CD8-positive, alpha-beta memory T cell (primary cell): Measurements from ENCODE around the gene ZIC2. TPM values are rescaled to one million over a fixed set of nuclear protein-coding genes. Genes with fewer than 3 reads are reported as not detected.

Experiments
- CTCF ChIA-PET: fragments of 350-600 bp; sonication (Branson Sonifier 250); formaldehyde crosslinking; loops from one replicate; lab custom pipeline; 2021; ENCODE audit warnings: antibody characterized with exemption; lab: Charles Lee
- POLR2A ChIA-PET: fragments of 350-600 bp; sonication (Branson Sonifier 250); formaldehyde crosslinking; loops from one replicate; lab custom pipeline; 2021; ENCODE audit warnings: antibody characterized with exemption; lab: Charles Lee
- DNase-seq, 5 donors: peaks; one replicate each; pipeline versions ENCODE4 v3.0.0 to v3.0.0-alpha.2; 2020 to 2022; ENCODE audit warnings: mixed read lengths in 1 of 5
- H3K27ac ChIP-seq: one replicate; pipeline ENCODE4 v1.7.0; 2013; ENCODE audit warnings: low read depth, mild to moderate bottlenecking, low read length, moderate library complexity
- H3K27me3 ChIP-seq: 2 replicates; pipeline ENCODE4 v1.7.0; 2013; ENCODE audit warnings: low read length, mild to moderate bottlenecking; ENCODE audit not compliant: insufficient read depth, poor library complexity, severe bottlenecking
- H3K36me3 ChIP-seq: 2 replicates; pipeline ENCODE4 v1.7.0; 2013; ENCODE audit warnings: mild to moderate bottlenecking, low read length, moderate library complexity; ENCODE audit not compliant: insufficient read depth
- H3K4me1 ChIP-seq: 2 replicates; pipeline ENCODE4 v1.7.0; 2013; ENCODE audit warnings: mild to moderate bottlenecking, low read length, moderate library complexity; ENCODE audit not compliant: insufficient read depth
- H3K4me3 ChIP-seq: 2 replicates; pipeline ENCODE4 v1.7.0; 2013; ENCODE audit warnings: mild to moderate bottlenecking, low read length
- H3K9me3 ChIP-seq: 2 replicates; pipeline ENCODE4 v1.7.0; 2013; ENCODE audit warnings: mild to moderate bottlenecking, low read length
- H3K27ac Mint-ChIP-seq, 8 donors: one replicate each; pipeline ENCODE4 v1.8.0; 2020 to 2021; ENCODE audit warnings: mixed read lengths in 8 of 8, mild to moderate bottlenecking in 6 of 8, inconsistent platforms in 3 of 8, moderate library complexity in 3 of 8
- H3K27me3 Mint-ChIP-seq, 2 donors: one replicate each; pipeline ENCODE4 v1.8.0; 2020 to 2021; ENCODE audit warnings: mixed read lengths in 2 of 2, mild to moderate bottlenecking in 1 of 2, moderate library complexity in 1 of 2
- H3K36me3 Mint-ChIP-seq, 3 donors: one replicate each; pipeline ENCODE4 v1.8.0; 2020 to 2021; ENCODE audit warnings: mixed read lengths in 3 of 3, inconsistent platforms in 1 of 3, mild to moderate bottlenecking in 1 of 3
- H3K4me1 Mint-ChIP-seq, 3 donors: one replicate each; pipeline ENCODE4 v1.8.0; 2020 to 2021; ENCODE audit warnings: mixed read lengths in 3 of 3, inconsistent platforms in 1 of 3, mild to moderate bottlenecking in 1 of 3
- H3K4me3 Mint-ChIP-seq, 7 donors: one replicate each; pipeline ENCODE4 v1.8.0; 2020 to 2021; ENCODE audit warnings: mixed read lengths in 7 of 7, mild to moderate bottlenecking in 6 of 7, moderate library complexity in 4 of 7, inconsistent platforms in 2 of 7
- H3K9me3 Mint-ChIP-seq, 5 donors: one replicate each; pipeline ENCODE4 v1.8.0; 2020 to 2022; ENCODE audit warnings: mixed read lengths in 5 of 5, mild to moderate bottlenecking in 3 of 5, moderate library complexity in 2 of 5, inconsistent platforms in 1 of 5
- polyA plus RNA-seq: library from polyadenylated mRNA; unstranded; fragments of 300-500 nt; fragmentation: Illumina TruSeq; gene quantifications from one replicate; pipeline ENCODE4 v1.2.3, GENCODE V29; 2021
- total RNA-seq, 2 experiments: library from RNA; stranded (reverse); gene quantifications; one replicate each; pipeline ENCODE4 v1.2.3, GENCODE V29; 2021

Gene ZIC2
- total and polyA plus RNA-seq, 3 experiments from 2014 or later, result not detected

DNA sequence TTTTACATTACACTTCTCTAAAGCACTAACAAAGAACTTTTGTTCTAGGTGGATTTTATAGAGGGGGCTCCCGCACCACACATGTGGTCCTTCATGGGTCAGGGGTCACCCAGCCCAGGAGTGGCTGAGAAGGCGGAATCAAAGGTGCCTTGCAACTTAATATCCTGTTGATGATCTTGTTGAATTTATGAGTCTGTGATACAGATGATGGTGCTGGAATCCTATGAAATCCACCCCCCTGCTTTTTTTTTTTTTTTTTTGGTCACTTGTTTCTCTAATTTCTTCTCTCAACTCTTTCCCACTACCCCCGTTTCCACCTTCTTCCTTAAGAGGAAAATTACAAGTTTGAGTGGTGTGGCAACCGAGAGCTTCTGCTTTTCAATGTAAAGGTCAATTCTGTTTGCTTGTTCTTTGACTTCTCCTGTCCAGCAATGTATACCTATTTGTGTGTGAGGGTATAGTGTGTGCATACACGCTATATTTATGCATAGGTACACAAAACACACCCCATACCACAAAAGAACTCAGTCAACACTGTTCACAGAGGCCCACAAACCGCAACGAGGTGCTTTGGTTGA lies 4.2 kb upstream of the ZIC2 start:
- Mint-ChIP-seq H3K27me3 (peaks cover 71 to 73% of the 10 kb centered on the region in 2 donors), H3K4me1 (peaks cover 5 to 13% (median 6%) of the 10 kb centered on the region in 3 donors), H3K27ac (peak overlapping the region in 2 of 8 donors; percentile 35 to 77), H3K9me3 (peaks cover 13 to 55% (median 43%) of the 10 kb centered on the region in 5 donors), H3K36me3 (peaks cover 0 to 5% (median 0%) of the 10 kb centered on the region in 3 donors), H3K4me3 (peak overlapping the region in 2 of 7 donors; percentile 19 to 65)
- H3K9me3 ChIP-seq, result peaks cover 11% of the 10 kb centered on the region
- H3K27me3 ChIP-seq, result peaks cover 78% of the 10 kb centered on the region
- no peaks in the 10 kb centered on the region for H3K36me3 ChIP-seq
- ChIA-PET CTCF (no interaction called here), POLR2A (interaction anchor here (0.6 kb wide), 1 partner anchor 17 kb away, joined by 6 read pairs; no protein-coding TSS in a partner anchor)
- H3K27ac ChIP-seq, result no peak overlapping the region
- H3K4me3 ChIP-seq, result no peak overlapping the region
- no peak for DNase-seq
- H3K4me1 ChIP-seq, result peaks cover 23% of the 10 kb centered on the region

DNA sequence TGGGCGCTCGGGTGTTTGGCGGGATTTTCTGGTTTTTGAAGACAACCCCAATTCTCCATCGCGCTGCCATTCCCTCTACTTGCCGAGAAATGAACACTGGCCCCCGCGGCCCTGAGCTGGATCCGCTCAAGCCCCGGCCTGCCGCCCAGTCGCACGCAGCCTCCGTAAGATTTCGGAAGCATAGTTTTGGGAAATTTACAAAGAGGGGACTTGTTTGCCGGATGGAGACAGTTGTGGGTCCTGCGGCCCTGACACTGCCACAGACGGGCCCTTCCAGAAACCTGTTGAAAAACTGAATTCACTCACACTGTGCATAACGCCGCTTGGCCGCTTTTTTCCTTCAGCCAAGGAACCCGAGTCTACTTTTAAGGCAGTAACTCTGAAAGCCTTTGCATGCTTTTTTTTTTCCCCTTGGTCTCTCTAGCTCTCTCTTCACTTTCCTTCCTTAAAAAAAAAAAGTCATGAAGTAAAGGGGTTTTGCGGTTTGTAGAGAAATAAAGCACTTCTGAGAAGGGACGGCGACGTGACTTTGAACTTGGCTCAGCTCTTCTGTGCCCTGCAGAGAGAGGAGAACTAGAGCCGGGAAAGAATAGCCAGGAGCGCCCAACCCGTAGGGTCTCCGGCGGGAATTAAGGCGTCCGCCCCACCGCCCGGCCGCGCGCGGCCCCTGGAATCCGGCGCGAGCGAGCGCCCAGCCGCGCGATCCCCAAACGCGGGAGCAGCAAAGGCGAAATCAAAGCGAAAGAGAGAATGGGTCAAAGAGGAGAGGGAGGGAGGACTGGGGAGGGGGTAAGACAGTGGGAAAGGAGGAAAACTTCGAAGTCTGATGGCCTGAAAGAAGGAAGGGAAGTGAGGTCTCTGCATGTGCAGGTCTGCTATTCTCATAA lies 3.4 kb upstream of the ZIC2 start:
- Histone ChIP-seq H3K27me3 (peaks cover 76% of the 10 kb centered on the region), H3K9me3 (peaks cover 4% of the 10 kb centered on the region), H3K36me3 (no peaks in the 10 kb centered on the region), H3K4me3 (no peak overlapping the region), H3K27ac (no peak overlapping the region), H3K4me1 (peaks cover 27% of the 10 kb centered on the region)
- ChIA-PET POLR2A (interaction anchor here (0.6 to 0.7 kb wide), 2 partner anchors 18 to 233 kb away, joined by 3 to 6 read pairs; no protein-coding TSS in a partner anchor), CTCF (no interaction called here)
- Mint-ChIP-seq H3K27ac (peak overlapping the region in 2 of 8 donors; percentile 63 to 77), H3K4me1 (peaks cover 6 to 19% (median 9%) of the 10 kb centered on the region in 3 donors), H3K9me3 (peaks cover 7 to 55% (median 44%) of the 10 kb centered on the region in 5 donors), H3K27me3 (peaks cover 70 to 73% of the 10 kb centered on the region in 2 donors), H3K36me3 (peaks cover 0 to 5% (median 0%) of the 10 kb centered on the region in 3 donors), H3K4me3 (peak overlapping the region in 5 of 7 donors; percentile 41 to 78 (median 53))
- DNase-seq, result no peak

DNA sequence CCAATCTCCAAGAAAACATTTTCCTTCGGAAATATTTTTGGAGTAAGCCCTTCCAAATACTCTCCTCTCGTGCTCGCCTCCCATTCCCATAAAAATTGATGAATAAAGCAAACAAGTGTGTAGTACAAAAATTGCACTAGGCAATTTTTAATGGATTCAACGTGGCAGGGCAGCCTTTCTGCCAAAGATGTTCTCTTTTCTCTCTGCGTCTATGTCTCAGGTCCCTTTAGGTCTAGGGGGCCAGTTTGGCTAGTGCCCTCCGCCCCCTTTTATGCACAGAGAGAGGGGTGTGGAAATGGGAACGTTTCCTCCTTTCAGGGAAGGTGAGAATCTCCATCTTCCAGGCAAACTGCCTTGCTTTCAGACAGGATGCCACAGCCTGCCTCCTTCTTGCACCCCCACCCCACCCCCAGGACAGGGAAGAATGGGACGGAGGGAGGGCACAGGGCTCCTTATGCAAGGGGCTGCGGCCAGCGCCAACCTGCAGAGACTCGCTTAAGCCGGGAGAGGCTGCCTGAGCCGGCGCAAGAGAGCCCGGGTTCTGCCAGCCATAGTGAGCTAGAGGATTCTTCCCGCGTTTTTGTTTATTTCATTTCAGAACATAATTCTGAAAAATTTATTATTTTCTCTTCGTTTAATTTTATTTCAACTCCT lies 2.7 kb upstream of the ZIC2 start:
- peaks cover 76% of the 10 kb centered on the region for H3K27me3 ChIP-seq
- peaks cover 27% of the 10 kb centered on the region for H3K4me1 ChIP-seq
- H3K4me3 Mint-ChIP-seq, result peak overlapping the region in 5 of 7 donors; percentile 41 to 78 (median 48)
- ChIA-PET CTCF (no interaction called here), POLR2A (interaction anchor here (0.7 kb wide), 1 partner anchor 233 kb away, joined by 3 read pairs; no protein-coding TSS in a partner anchor)
- no peak for DNase-seq
- no peaks in the 10 kb centered on the region for H3K36me3 ChIP-seq
- H3K27me3 Mint-ChIP-seq, result peaks cover 70 to 73% of the 10 kb centered on the region in 2 donors
- no peak overlapping the region for H3K27ac ChIP-seq
- peaks cover 4 to 55% (median 44%) of the 10 kb centered on the region in 5 donors for H3K9me3 Mint-ChIP-seq
- peaks cover 5% of the 10 kb centered on the region for H3K9me3 ChIP-seq
- no peak overlapping the region for H3K4me3 ChIP-seq
- H3K4me1 Mint-ChIP-seq, result peaks cover 6 to 22% (median 15%) of the 10 kb centered on the region in 3 donors
- peak overlapping the region in 3 of 8 donors; percentile 26 to 77 (median 63) for H3K27ac Mint-ChIP-seq
- peaks cover 0 to 5% (median 0%) of the 10 kb centered on the region in 3 donors for H3K36me3 Mint-ChIP-seq

DNA sequence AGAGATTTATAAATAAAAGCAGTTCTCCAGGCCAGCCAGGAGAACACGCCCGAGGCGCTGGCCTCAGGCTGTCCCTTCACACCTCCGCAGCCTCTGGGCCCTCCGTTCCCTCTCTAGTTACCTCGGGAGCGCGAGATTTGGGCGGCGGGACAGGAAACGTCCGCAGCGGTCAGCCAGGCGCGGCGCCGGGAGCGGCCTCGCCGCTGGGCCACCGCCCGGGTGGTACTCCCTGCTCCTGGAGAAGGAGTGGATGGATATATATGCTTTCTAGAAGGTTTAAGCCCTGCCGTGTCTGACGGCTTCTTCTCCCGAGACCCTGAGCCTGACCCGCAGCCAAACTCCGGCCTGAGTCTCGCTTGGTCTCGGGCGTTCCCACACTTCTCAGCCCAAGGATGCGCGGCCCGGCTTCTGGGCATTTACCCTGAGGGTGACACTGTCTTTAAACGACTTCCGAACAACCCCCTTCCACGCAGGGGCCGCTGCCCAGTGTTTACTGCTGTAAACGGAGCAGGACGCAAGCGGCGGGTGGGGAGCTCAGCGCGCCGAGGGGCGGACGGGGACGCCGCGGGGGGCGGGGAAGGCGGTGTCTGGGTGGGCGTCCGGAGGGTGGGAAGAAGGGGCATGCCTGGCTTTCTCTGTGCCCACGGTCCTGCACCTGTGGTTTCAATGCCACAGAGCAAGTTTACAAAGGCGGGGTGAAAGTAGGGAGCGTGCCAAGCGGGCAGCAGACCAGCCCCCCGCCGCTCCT lies 2.0 kb upstream of the ZIC2 start:
- Mint-ChIP-seq H3K4me3 (peak overlapping the region in 6 of 7 donors; percentile 20 to 82 (median 40)), H3K36me3 (peaks cover 0 to 5% (median 0%) of the 10 kb centered on the region in 3 donors), H3K27ac (peak overlapping the region in 1 of 8 donors; percentile 77), H3K9me3 (peaks cover 0 to 55% (median 44%) of the 10 kb centered on the region in 5 donors), H3K4me1 (peaks cover 8 to 27% (median 22%) of the 10 kb centered on the region in 3 donors), H3K27me3 (peaks cover 70 to 73% of the 10 kb centered on the region in 2 donors)
- no peak for DNase-seq
- Histone ChIP-seq H3K4me1 (peaks cover 27% of the 10 kb centered on the region), H3K27ac (no peak overlapping the region), H3K27me3 (peaks cover 76% of the 10 kb centered on the region), H3K36me3 (no peaks in the 10 kb centered on the region), H3K4me3 (no peak overlapping the region), H3K9me3 (peaks cover 8% of the 10 kb centered on the region)
- POLR2A ChIA-PET, result no interaction called here
- CTCF ChIA-PET, result no interaction called here

DNA sequence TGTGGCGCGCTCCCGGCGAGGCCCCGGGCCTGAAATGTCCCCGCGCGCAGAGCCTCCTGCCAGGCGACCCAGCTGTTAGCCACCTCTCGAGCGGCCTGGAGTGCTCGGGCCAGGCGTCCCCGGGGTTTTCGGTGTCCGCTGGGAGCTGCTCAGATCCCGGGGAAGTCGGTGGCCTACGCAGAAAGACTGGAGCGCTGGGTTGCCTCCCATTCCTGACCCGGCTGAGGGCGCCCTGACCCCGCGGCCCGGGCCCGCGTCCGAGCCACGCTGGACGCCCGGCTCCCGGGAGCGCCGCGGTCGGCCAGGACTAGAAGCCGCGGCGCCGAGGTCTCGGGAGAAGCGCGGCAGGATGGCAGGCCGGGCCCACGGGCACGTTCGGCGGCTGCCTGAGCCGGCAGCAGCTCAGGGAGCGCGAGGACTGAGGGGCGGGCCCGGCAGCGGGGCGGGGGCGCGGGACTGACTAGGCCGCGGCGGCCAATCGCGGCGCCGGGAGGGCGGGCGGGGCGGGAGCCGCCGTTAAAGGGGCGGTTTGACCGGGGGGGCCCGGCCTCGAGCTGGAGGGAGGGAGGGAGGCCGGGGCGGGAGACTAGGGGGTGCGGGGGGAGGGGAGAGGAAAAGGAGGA lies 1.3 kb upstream of the ZIC2 start:
- peak overlapping the region in 2 of 7 donors; percentile 54 to 55 for H3K4me3 Mint-ChIP-seq
- CTCF ChIA-PET, result no interaction called here

DNA sequence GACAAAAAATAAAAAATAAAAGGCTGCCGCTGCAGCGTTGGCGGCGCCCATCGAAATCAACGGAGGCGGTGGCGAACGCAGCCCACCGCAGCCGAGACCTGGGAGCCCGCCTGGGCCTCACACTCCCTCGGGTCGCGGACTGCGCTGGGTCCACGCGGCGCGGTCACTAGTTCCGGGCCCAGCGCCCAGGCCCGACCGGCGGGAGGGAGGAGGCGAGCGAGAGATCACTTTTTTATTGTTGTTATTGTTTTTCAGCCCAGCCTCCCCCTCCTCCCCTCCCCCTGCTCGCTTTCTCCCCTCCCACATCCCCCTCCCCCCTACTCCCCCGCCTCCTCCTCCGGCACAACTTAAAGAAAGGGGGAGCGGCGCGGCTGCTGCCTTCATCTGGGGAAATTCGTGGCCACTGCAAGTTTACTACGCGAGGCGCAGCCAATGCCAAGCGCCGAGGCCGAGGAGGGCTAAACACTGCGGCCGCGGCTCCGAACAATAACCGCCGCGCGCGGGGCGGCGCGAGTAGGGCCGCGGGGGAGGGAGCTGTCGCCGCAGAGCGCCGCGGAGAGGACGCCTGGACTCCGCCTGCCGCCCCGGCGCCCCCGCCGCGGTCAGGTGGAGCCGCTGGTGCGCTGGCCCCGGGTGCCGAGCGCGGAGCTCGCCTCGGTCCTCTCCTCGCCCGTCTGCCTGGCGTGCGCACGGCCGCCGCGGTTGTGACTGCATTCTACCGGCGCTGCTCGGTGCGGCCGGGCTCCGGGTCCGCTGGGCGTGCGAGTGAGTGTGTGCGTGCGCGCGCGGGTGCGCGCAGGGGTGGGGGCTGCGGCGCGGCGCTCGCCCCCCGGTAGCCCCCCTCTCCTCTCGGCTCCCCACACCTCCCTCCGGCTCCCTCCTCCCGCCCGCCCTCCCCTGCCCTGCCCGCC lies 505 bp upstream of the ZIC2 start:
- peaks cover 2 to 53% (median 44%) of the 10 kb centered on the region in 5 donors for H3K9me3 Mint-ChIP-seq
- ChIA-PET CTCF (interaction anchor here (1.4 kb wide), 1 partner anchor 325 kb away, joined by 4 read pairs; no protein-coding TSS in a partner anchor), POLR2A (interaction anchor here (1.0 kb wide), 1 partner anchor 16 kb away, joined by 5 read pairs; no protein-coding TSS in a partner anchor)
- peaks cover 11 to 30% (median 27%) of the 10 kb centered on the region in 3 donors for H3K4me1 Mint-ChIP-seq
- Histone ChIP-seq H3K9me3 (peaks cover 8% of the 10 kb centered on the region), H3K4me3 (no peak overlapping the region), H3K4me1 (peaks cover 27% of the 10 kb centered on the region), H3K27ac (no peak overlapping the region), H3K36me3 (no peaks in the 10 kb centered on the region), H3K27me3 (peaks cover 70% of the 10 kb centered on the region)
- H3K4me3 Mint-ChIP-seq, result peak overlapping the region in 5 of 7 donors; percentile 37 to 77 (median 54)
- H3K36me3 Mint-ChIP-seq, result peaks cover 0 to 5% (median 2%) of the 10 kb centered on the region in 3 donors
- peak overlapping the region in 1 of 8 donors; percentile 70 for H3K27ac Mint-ChIP-seq
- DNase-seq, result no peak
- H3K27me3 Mint-ChIP-seq, result peaks cover 68% of the 10 kb centered on the region in 2 donors

More for the DNA sequence above, 1.3 kb upstream of the ZIC2 start:
- Histone ChIP-seq H3K36me3 (no peaks in the 10 kb centered on the region), H3K27me3 (peaks cover 75% of the 10 kb centered on the region), H3K27ac (no peak overlapping the region), H3K4me1 (peaks cover 27% of the 10 kb centered on the region), H3K9me3 (peaks cover 8% of the 10 kb centered on the region), H3K4me3 (no peak overlapping the region)
- Mint-ChIP-seq H3K27ac (peak overlapping the region in 1 of 8 donors; percentile 70), H3K4me1 (peaks cover 8 to 27% (median 23%) of the 10 kb centered on the region in 3 donors), H3K27me3 (peaks cover 66 to 69% of the 10 kb centered on the region in 2 donors), H3K9me3 (peaks cover 0 to 53% (median 39%) of the 10 kb centered on the region in 5 donors), H3K36me3 (peaks cover 0 to 5% (median 0%) of the 10 kb centered on the region in 3 donors)
- peak in 4 of 5 donors; percentile 42 to 64 (median 48) for DNase-seq
- POLR2A ChIA-PET, result no interaction called here
